ENCODE data around the gene PRAME.

The PRAME gene

GRCh38 chr22:22579869-22580604 lies 21.0 kb upstream of the PRAME start:
- no peak overlapping the region for H3K4me3 ChIP-seq (ENCODE audit: control insufficient read depth, low read depth, low read length)
- DNase-seq (ENCODE audit: low read depth): no peak
- TF ChIP-seq, protein P1, sequence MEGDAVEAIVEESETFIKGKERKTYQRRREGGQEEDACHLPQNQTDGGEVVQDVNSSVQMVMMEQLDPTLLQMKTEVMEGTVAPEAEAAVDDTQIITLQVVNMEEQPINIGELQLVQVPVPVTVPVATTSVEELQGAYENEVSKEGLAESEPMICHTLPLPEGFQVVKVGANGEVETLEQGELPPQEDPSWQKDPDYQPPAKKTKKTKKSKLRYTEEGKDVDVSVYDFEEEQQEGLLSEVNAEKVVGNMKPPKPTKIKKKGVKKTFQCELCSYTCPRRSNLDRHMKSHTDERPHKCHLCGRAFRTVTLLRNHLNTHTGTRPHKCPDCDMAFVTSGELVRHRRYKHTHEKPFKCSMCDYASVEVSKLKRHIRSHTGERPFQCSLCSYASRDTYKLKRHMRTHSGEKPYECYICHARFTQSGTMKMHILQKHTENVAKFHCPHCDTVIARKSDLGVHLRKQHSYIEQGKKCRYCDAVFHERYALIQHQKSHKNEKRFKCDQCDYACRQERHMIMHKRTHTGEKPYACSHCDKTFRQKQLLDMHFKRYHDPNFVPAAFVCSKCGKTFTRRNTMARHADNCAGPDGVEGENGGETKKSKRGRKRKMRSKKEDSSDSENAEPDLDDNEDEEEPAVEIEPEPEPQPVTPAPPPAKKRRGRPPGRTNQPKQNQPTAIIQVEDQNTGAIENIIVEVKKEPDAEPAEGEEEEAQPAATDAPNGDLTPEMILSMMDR (IDR thresholded peaks at IDR 0.05; ENCODE audit: control insufficient read depth, insufficient read depth, low read depth, low read length, missing control alignments): no peak

GRCh38 chr22:22578702-22579424 lies 19.8 kb upstream of the PRAME start:
- no peak overlapping the region for H3K4me3 ChIP-seq (ENCODE audit: control insufficient read depth, low read depth, low read length)
- TF ChIP-seq, protein P1 (IDR thresholded peaks at IDR 0.05; ENCODE audit: control insufficient read depth, insufficient read depth, low read depth, low read length, missing control alignments): no peak
- DNase-seq (ENCODE audit: low read depth): no peak

- DNase-seq (ENCODE audit: low read depth): no peak
- TF ChIP-seq, protein P1 (IDR thresholded peaks at IDR 0.05; ENCODE audit: control insufficient read depth, insufficient read depth, low read depth, low read length, missing control alignments): no peak
- no peak overlapping the region for H3K4me3 ChIP-seq (ENCODE audit: control insufficient read depth, low read depth, low read length)
Measured at GRCh38 chr22:22576989-22577427, 17.9 kb upstream of the PRAME start.

GRCh38 chr22:22576244-22576988 lies 17.4 kb upstream of the PRAME start:
- no peak for DNase-seq (ENCODE audit: low read depth)
- TF ChIP-seq, protein P1 (IDR thresholded peaks at IDR 0.05; ENCODE audit: control insufficient read depth, insufficient read depth, low read depth, low read length, missing control alignments): peak; percentile 47
- no peak overlapping the region for H3K4me3 ChIP-seq (ENCODE audit: control insufficient read depth, low read depth, low read length)

GRCh38 chr22:22574361-22574760 lies 15.3 kb upstream of the PRAME start:
- TF ChIP-seq, protein P1 (IDR thresholded peaks at IDR 0.05; ENCODE audit: control insufficient read depth, insufficient read depth, low read depth, low read length, missing control alignments): no peak
- no peak overlapping the region for H3K4me3 ChIP-seq (ENCODE audit: control insufficient read depth, low read depth, low read length)
- DNase-seq (ENCODE audit: low read depth): no peak

GRCh38 chr22:22573047-22573889 lies 14.2 kb upstream of the PRAME start:
- H3K4me3 ChIP-seq (ENCODE audit: control insufficient read depth, low read depth, low read length): no peak overlapping the region
- TF ChIP-seq, protein P1 (IDR thresholded peaks at IDR 0.05; ENCODE audit: control insufficient read depth, insufficient read depth, low read depth, low read length, missing control alignments): no peak
- no peak for DNase-seq (ENCODE audit: low read depth)
